LNCAP (cell line): ENCODE results near the gene BORCS5.

Experiments
- CTCF ChIP-seq: fragments of 450-650 bp; IDR thresholded peaks from 2 replicates; pipeline ENCODE4 v1.5.1; 2017; ENCODE audit warnings: mild to moderate bottlenecking

The BORCS5 gene

DNA sequence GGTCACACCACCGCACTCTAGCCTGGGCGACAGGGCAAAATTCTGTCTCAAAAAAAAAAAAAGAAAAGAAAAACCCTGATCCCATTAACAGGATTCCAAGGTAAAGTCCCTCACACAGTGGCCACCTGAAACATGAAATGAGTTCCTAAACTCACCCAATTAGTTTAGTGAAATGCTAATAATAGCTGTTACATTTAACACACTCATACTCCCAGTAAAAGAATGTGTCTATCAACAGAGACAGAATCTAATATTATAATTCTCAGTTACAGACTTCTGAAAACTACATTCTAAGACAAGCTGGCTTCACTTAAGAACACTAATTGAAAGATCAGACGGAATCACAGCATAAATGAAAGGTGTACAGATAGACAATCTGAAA is 161.6 kb downstream of the BORCS5 start:
- no peak for TF ChIP-seq CTCF

DNA sequence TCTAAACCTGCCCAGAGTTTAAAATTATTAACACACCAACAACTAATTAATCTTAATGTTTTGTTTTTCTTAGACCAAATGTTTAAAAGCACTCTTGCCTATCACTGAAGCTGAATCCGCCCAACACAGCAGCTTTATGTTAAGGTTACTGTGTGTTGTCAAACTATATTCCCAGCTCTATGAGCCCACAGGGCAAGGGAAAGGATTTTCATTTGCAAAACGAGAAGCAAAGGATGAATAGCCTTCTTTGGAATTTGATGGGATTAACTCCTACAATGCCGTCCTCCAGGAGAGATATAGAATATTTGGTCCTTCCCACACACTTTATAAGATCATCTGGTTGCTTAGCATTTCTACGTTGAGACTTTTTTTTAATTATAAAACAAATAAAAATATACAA is 162.0 kb downstream of the BORCS5 start:
- no peak for TF ChIP-seq CTCF
